ENCODE measurements around the gene CAT.
A peak's percentile ranks its signal among the peaks of the same experiment; 100 is the strongest.

The CAT gene

DNA sequence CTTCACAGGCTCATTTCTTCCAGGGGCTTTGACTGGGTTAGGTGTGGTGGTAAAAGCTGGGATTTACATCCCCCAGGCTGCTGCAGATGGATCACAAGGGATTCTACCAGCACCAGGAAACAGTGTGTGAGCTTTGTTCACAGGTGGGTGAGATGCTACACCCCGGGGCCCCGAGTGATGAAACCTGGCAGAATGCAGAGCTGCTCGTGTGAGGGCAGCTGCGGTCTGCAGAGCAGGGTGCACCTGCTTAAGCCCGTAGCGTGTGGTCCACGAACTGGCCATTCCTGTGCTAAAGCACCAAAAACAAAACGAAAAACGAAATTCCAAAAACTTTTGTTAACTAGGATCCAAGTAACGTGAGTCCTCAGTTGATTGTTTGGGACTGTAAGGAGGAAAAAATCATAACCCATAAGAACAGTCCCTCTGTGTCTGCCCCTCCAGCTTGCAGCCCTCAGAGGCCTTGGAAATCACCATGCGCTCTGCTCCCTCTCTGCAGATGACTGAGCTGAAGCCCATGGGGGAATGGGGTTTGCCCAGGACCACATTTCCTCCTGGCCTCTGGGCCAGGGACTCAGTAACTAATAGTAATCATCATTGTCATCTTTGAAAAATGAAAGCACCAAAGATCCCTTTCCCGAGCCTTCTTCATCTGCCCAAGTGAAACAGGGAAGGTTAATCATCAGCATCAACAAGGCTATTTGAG, 50.3 kb downstream of the CAT start:
- Histone ChIP-seq H3K4me1 (ENCODE audit: control insufficient read depth in 1 of 2, insufficient read depth in 1 of 2, low read depth in 1 of 2, low read length in 1 of 2) (no peaks in the 10 kb centered on the region), H3K4me3 (ENCODE audit: low read depth in 1 of 2, low read length in 1 of 2) (no peak overlapping the region), H3K27ac (no peak overlapping the region), H3K27me3 (no peaks in the 10 kb centered on the region), H3K9me3 (no peaks in the 10 kb centered on the region), H3K36me3 (no peaks in the 10 kb centered on the region)
- TF ChIP-seq, protein P1, sequence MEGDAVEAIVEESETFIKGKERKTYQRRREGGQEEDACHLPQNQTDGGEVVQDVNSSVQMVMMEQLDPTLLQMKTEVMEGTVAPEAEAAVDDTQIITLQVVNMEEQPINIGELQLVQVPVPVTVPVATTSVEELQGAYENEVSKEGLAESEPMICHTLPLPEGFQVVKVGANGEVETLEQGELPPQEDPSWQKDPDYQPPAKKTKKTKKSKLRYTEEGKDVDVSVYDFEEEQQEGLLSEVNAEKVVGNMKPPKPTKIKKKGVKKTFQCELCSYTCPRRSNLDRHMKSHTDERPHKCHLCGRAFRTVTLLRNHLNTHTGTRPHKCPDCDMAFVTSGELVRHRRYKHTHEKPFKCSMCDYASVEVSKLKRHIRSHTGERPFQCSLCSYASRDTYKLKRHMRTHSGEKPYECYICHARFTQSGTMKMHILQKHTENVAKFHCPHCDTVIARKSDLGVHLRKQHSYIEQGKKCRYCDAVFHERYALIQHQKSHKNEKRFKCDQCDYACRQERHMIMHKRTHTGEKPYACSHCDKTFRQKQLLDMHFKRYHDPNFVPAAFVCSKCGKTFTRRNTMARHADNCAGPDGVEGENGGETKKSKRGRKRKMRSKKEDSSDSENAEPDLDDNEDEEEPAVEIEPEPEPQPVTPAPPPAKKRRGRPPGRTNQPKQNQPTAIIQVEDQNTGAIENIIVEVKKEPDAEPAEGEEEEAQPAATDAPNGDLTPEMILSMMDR (IDR thresholded peaks at IDR 0.05) = no peak

DNA sequence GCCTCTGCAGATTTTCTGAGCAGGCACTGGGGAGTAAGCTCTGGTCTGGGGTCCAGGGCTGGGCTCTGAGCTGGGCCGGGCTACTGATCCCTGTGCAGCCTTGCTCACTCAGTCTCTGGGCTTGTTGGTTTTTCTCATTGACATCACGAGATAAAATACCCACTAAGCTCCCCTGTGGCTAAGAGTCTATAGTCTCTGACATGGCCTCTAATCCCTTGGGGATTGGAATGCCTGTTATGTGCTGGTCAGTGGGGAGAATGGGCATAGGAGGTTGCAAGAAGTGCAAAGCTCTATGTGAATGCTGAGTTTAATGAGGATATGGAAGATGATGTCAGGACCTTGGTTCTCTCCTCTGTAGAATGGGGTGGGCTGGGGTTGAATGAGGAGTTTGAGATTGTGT, 51.6 kb downstream of the CAT start:
- H3K36me3 ChIP-seq = no peaks in the 10 kb centered on the region
- H3K27me3 ChIP-seq = no peaks in the 10 kb centered on the region
- no peaks in the 10 kb centered on the region for H3K9me3 ChIP-seq
- H3K27ac ChIP-seq = no peak overlapping the region
- no peak overlapping the region for H3K4me3 ChIP-seq (ENCODE audit: low read depth in 1 of 2, low read length in 1 of 2)
- no peaks in the 10 kb centered on the region for H3K4me1 ChIP-seq (ENCODE audit: control insufficient read depth in 1 of 2, insufficient read depth in 1 of 2, low read depth in 1 of 2, low read length in 1 of 2)
- TF ChIP-seq, protein P1 (IDR thresholded peaks at IDR 0.05) = no peak

DNA sequence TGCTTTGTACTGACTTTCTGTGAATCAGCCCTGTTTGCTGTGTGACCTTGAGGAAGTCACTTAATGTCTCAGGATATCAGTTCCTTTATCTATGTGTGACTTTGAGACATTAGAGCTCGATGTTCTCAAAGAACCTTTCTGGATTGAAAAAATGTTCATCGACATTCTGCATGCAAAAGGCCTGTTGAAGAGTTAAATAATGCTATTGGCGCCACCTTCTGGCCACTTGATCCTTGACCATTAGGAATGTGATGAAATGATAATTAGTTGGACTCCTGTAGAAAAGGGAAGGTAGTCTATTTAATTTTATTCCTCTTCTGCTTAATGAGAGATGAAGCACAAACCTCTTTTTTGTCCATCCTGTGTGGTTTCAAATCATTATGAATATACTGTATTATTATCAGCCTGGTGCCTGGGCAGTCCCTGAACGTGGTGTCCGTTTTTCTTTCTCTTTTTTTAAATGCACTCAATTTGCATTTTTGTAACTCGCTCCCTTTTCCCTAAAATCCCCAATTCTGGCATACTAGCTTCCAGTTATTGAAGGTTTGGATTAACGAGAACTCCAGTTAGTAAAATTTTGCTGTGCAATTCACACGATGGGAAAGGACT, 54.2 kb downstream of the CAT start:
- Histone ChIP-seq H3K27me3 (no peaks in the 10 kb centered on the region), H3K36me3 (no peaks in the 10 kb centered on the region), H3K27ac (no peak overlapping the region), H3K9me3 (no peaks in the 10 kb centered on the region), H3K4me3 (ENCODE audit: low read depth in 1 of 2, low read length in 1 of 2) (no peak overlapping the region), H3K4me1 (ENCODE audit: control insufficient read depth in 1 of 2, insufficient read depth in 1 of 2, low read depth in 1 of 2, low read length in 1 of 2) (no peaks in the 10 kb centered on the region)
- TF ChIP-seq, protein P1 (IDR thresholded peaks at IDR 0.05) = peak; percentile 43

DNA sequence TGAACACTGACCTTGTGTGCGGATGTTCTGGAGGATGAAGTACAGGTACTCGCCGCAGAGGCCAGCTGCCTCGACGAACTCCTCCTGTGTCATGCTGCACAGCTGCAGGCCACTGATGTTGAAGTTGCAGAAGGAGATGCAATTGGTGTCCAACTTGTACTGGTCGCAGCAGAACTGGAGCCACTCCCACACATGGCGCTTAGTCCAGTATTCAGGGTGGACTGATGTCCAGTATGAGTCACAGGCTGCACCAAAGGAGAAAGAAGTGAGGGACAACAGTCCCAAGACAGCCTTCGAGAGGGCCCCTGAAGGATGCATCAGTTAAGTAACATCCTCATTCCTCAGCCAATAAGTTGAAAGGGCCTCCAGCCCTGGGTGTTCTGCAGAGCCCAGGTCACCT, 54.7 kb downstream of the CAT start:
- Histone ChIP-seq H3K4me3 (ENCODE audit: low read depth in 1 of 2, low read length in 1 of 2) (no peak overlapping the region), H3K4me1 (ENCODE audit: control insufficient read depth in 1 of 2, insufficient read depth in 1 of 2, low read depth in 1 of 2, low read length in 1 of 2) (no peaks in the 10 kb centered on the region), H3K27ac (no peak overlapping the region), H3K36me3 (no peaks in the 10 kb centered on the region), H3K9me3 (no peaks in the 10 kb centered on the region), H3K27me3 (no peaks in the 10 kb centered on the region)
- TF ChIP-seq, protein P1 (IDR thresholded peaks at IDR 0.05) = no peak

DNA sequence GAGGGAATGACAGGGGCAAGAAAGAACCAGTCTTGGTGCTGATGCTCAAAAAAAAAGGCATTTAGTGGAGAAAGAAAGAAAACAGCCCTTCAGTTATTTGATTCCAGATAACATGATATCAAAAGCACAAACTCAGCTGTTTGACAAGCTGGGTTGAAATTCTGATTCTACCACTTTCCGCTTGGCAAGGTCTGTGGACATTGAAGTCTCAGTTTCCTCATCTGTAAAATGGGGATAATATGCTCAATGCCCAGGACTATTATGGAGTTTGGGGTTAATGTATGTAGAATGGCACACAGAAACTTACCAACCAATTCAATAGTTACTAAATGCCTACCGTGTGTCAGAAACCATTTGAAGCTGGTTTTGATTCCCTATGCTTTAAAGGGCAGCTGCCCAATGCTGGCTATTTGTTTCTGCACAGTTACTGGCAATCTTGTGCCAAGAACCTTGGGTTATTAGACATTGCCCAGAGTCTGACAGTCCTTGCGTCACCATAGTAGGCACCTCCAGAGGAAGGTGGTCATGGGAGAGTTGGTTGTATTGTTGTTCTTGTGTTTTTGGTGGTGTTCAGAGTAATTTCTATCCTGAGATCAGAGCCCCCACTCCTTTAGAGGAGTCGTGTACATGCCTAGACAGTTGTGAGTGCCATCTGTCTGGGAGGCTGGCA, 55.3 kb downstream of the CAT start:
- no peaks in the 10 kb centered on the region for H3K9me3 ChIP-seq

More for the DNA sequence above, 55.3 kb downstream of the CAT start:
- Histone ChIP-seq H3K27me3 (no peaks in the 10 kb centered on the region), H3K27ac (no peak overlapping the region), H3K4me3 (ENCODE audit: low read depth in 1 of 2, low read length in 1 of 2) (no peak overlapping the region), H3K4me1 (ENCODE audit: control insufficient read depth in 1 of 2, insufficient read depth in 1 of 2, low read depth in 1 of 2, low read length in 1 of 2) (no peaks in the 10 kb centered on the region), H3K36me3 (no peaks in the 10 kb centered on the region)
- TF ChIP-seq, protein P1 (IDR thresholded peaks at IDR 0.05) = no peak

Data from neutrophil (primary cell).